CD14-positive monocyte (primary cell): Measurements from ENCODE around the gene PDE11A. TPM values are rescaled to one million over a fixed set of nuclear protein-coding genes. Genes with fewer than 3 reads are reported as not detected.
A peak's percentile ranks its signal among the peaks of the same experiment; 100 is the strongest.

Experiments
- DNase-seq, 3 donors: peaks; one replicate each; pipeline ENCODE4 v3.0.0-alpha.2; 2011 to 2022
- H2AFZ ChIP-seq: 2 replicates; pipeline ENCODE4 v1.6.0; 2012; ENCODE audit warnings: mild to moderate bottlenecking, low read depth, low read length, inconsistent platforms; ENCODE audit not compliant: insufficient read depth, poor library complexity, severe bottlenecking
- H3K27ac ChIP-seq, 2 donors: 1 replicate in 1 of 2; 2 replicates in 1 of 2; pipeline ENCODE4 v1.5.1; 2012 to 2013; ENCODE audit warnings: low read length in 2 of 2, control low read depth in 1 of 2, inconsistent platforms in 1 of 2, low read depth in 1 of 2, mild to moderate bottlenecking in 1 of 2
- H3K27me3 ChIP-seq, 2 donors: one replicate each; pipeline versions ENCODE4 v1.6.0 to v1.6.1; 2011 to 2013; ENCODE audit warnings: low read length in 2 of 2; ENCODE audit not compliant: control insufficient read depth in 2 of 2, insufficient read depth in 2 of 2
- H3K36me3 ChIP-seq, 2 donors: replicated peaks in 1 of 2; 1 replicate in 1 of 2; 2 replicates in 1 of 2; pipeline versions ENCODE4 v1.5.1 to v1.6.1; 2012 to 2013; ENCODE audit warnings: low read length in 2 of 2, control low read depth in 1 of 2, inconsistent platforms in 1 of 2, mild to moderate bottlenecking in 1 of 2; ENCODE audit not compliant: insufficient read depth in 2 of 2, control insufficient read depth in 1 of 2
- H3K4me1 ChIP-seq, 2 donors: 1 replicate in 1 of 2; 2 replicates in 1 of 2; pipeline versions ENCODE4 v1.5.1 to v1.6.1; 2012 to 2013; ENCODE audit warnings: low read length in 2 of 2, control low read depth in 1 of 2, inconsistent platforms in 1 of 2, mild to moderate bottlenecking in 1 of 2, moderate library complexity in 1 of 2; ENCODE audit not compliant: insufficient read depth in 2 of 2, control insufficient read depth in 1 of 2
- H3K4me2 ChIP-seq: replicated peaks from 2 replicates; pipeline ENCODE3; 2012; ENCODE audit warnings: low read length, moderate library complexity, mild to moderate bottlenecking; ENCODE audit not compliant: poor library complexity, severe bottlenecking; ENCODE audit errors: extremely low read depth
- H3K4me3 ChIP-seq, 3 experiments: fragments of 200-600 bp in 1 of 3; sonication (generic) in 1 of 3; replicated peaks in 1 of 3; 1 replicate in 2 of 3; 2 replicates in 1 of 3; pipeline ENCODE4 v1.5.1; 2011 to 2013; ENCODE audit warnings: low read length in 3 of 3, mild to moderate bottlenecking in 3 of 3, control low read depth in 2 of 3, low read depth in 2 of 3, inconsistent platforms in 1 of 3, moderate library complexity in 1 of 3
- H3K79me2 ChIP-seq: 2 replicates; pipeline ENCODE4 v1.6.0; 2012; ENCODE audit warnings: mild to moderate bottlenecking, control low read depth, inconsistent platforms, low read length, moderate library complexity; ENCODE audit not compliant: insufficient read depth
- H3K9ac ChIP-seq: 2 replicates; pipeline ENCODE4 v1.6.0; 2017; ENCODE audit warnings: low read length, mild to moderate bottlenecking; ENCODE audit not compliant: insufficient read depth, poor library complexity, severe bottlenecking
- H3K9me3 ChIP-seq, 2 donors: replicated peaks in 1 of 2; 1 replicate in 1 of 2; 2 replicates in 1 of 2; pipeline versions ENCODE4 v1.5.1 to v1.6.1; 2012 to 2013; ENCODE audit warnings: low read length in 2 of 2, control low read depth in 1 of 2; ENCODE audit not compliant: control insufficient read depth in 1 of 2, insufficient read depth in 1 of 2
- H4K20me1 ChIP-seq: 2 replicates; pipeline ENCODE4 v1.6.0; 2012; ENCODE audit warnings: mild to moderate bottlenecking, low read length, control low read depth, moderate library complexity; ENCODE audit not compliant: insufficient read depth
- H3K27ac Mint-ChIP-seq, 7 donors: one replicate each; pipeline ENCODE4 v1.8.0; 2020; ENCODE audit warnings: mild to moderate bottlenecking in 7 of 7, mixed read lengths in 7 of 7, moderate library complexity in 6 of 7, inconsistent platforms in 2 of 7
- H3K27me3 Mint-ChIP-seq, 3 donors: one replicate each; pipeline ENCODE4 v1.8.0; 2021 to 2022; ENCODE audit warnings: low read depth in 3 of 3, mild to moderate bottlenecking in 3 of 3, mixed read lengths in 3 of 3, moderate library complexity in 3 of 3, inconsistent platforms in 1 of 3
- H3K36me3 Mint-ChIP-seq, 2 donors: one replicate each; pipeline ENCODE4 v1.8.0; 2020; ENCODE audit warnings: mixed read lengths in 2 of 2, inconsistent platforms in 1 of 2, mild to moderate bottlenecking in 1 of 2
- H3K4me1 Mint-ChIP-seq: one replicate; pipeline ENCODE4 v1.8.0; 2020; ENCODE audit warnings: mild to moderate bottlenecking, mixed read lengths
- H3K4me3 Mint-ChIP-seq, 2 donors: one replicate each; pipeline ENCODE4 v1.8.0; 2020; ENCODE audit warnings: mild to moderate bottlenecking in 2 of 2, mixed read lengths in 2 of 2, moderate library complexity in 1 of 2
- H3K9me3 Mint-ChIP-seq, 7 donors: one replicate each; pipeline ENCODE4 v1.8.0; 2020 to 2022; ENCODE audit warnings: mixed read lengths in 7 of 7, mild to moderate bottlenecking in 6 of 7, moderate library complexity in 6 of 7, inconsistent platforms in 2 of 7
- WGBS: methylation state at CpG from one replicate; pipeline ENCODE4 v1.1.5; 2013; ENCODE audit warnings: missing lambda C conversion rate; ENCODE audit not compliant: insufficient coverage; 5-methylcytosine and 5-hydroxymethylcytosine counted together
- intact Hi-C, 2 donors: fragments of 100-400 bp; cut with micrococcal nuclease; formaldehyde crosslinking; loops; one replicate each; pipeline versions ENCODE4 v1.15.0 to v1.15.1; 2023
- polyA plus RNA-seq, 3 donors: library from polyadenylated mRNA; depleted of rRNA in 1 of 3; unstranded in 2 of 3; stranded (reverse) in 1 of 3; fragments of 300-500 nt in 2 of 3; fragments of >200 nt in 1 of 3; fragmentation: Illumina TruSeq in 2 of 3; gene quantifications; 1 replicate in 2 of 3; 2 replicates in 1 of 3; pipeline ENCODE4 v1.2.3, GENCODE V29; 2012 to 2021
- TF ChIP-seq, protein P1 (sequence below): fragments of 200-600 bp; IDR thresholded peaks from one replicate; pipeline ENCODE4 v1.8.0; 2022; ENCODE audit warnings: antibody characterized with exemption, mild to moderate bottlenecking

Gene PDE11A
- polyA plus RNA-seq, 3 donors: not detected

DNA sequence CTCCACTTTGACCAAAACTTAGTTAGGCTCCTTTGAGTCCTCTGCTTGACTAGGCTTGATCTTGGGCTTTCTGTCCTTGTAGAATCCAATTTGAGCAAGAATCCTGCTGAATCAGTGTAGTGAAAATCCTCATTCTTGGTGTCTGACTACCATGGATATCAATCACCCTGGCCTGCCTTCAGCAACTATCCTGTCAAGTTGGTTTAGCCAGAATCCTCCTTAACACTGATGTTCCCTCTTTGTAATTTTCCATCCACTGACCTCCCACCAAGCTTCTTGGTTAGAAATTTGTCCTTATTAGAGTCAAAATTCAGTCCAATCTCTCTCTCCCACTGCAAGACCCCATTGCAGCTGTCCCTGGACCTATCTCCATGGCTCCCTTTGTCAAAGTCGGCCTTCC lies 39.2 kb upstream of the PDE11A start:
- no CpG with 5 or more reads among the region's 1 CpG for WGBS

GRCh38 chr2:178110681-178111080 lies 38.1 kb upstream of the PDE11A start:
- peaks cover 0 to 5% of the 10 kb centered on the region in 2 donors for H3K36me3 Mint-ChIP-seq
- no peak overlapping the region for H3K9ac ChIP-seq
- H3K4me1 ChIP-seq: peaks cover 13 to 19% of the 10 kb centered on the region in 2 donors
- H3K4me1 Mint-ChIP-seq: peaks cover 28% of the 10 kb centered on the region
- H3K27ac Mint-ChIP-seq: no peak overlapping the region
- H3K9me3 Mint-ChIP-seq: no peaks in the 10 kb centered on the region
- peaks cover 0 to 1% (median 0%) of the 10 kb centered on the region in 3 donors for H3K27me3 Mint-ChIP-seq
- no peak overlapping the region for H3K4me3 Mint-ChIP-seq
- H3K9me3 ChIP-seq: no peaks in the 10 kb centered on the region
- 0% methylated on average over 1 of the region's 4 CpGs for WGBS
- no peak overlapping the region for H3K27ac ChIP-seq
- TF ChIP-seq, protein P1, sequence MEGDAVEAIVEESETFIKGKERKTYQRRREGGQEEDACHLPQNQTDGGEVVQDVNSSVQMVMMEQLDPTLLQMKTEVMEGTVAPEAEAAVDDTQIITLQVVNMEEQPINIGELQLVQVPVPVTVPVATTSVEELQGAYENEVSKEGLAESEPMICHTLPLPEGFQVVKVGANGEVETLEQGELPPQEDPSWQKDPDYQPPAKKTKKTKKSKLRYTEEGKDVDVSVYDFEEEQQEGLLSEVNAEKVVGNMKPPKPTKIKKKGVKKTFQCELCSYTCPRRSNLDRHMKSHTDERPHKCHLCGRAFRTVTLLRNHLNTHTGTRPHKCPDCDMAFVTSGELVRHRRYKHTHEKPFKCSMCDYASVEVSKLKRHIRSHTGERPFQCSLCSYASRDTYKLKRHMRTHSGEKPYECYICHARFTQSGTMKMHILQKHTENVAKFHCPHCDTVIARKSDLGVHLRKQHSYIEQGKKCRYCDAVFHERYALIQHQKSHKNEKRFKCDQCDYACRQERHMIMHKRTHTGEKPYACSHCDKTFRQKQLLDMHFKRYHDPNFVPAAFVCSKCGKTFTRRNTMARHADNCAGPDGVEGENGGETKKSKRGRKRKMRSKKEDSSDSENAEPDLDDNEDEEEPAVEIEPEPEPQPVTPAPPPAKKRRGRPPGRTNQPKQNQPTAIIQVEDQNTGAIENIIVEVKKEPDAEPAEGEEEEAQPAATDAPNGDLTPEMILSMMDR: no peak
- H2AFZ ChIP-seq: peak overlapping the region; percentile 13
- no peak overlapping the region for H3K4me2 ChIP-seq
- no peaks in the 10 kb centered on the region for H3K36me3 ChIP-seq
- DNase-seq: no peak
- peaks cover 14% of the 10 kb centered on the region for H3K79me2 ChIP-seq
- H4K20me1 ChIP-seq: no peaks in the 10 kb centered on the region
- no peak overlapping the region for H3K4me3 ChIP-seq
- no peaks in the 10 kb centered on the region for H3K27me3 ChIP-seq
- intact Hi-C loops: no loop called here

More for the DNA sequence above, 39.2 kb upstream of the PDE11A start:
- peak overlapping the region; percentile 99 for H3K4me2 ChIP-seq
- H3K27me3 Mint-ChIP-seq: peaks cover 0 to 1% (median 0%) of the 10 kb centered on the region in 3 donors
- peaks cover 14% of the 10 kb centered on the region for H3K79me2 ChIP-seq
- H2AFZ ChIP-seq: no peak overlapping the region
- no peaks in the 10 kb centered on the region for H3K27me3 ChIP-seq
- no peaks in the 10 kb centered on the region for H3K9me3 Mint-ChIP-seq
- peaks cover 2 to 9% of the 10 kb centered on the region in 2 donors for H3K36me3 ChIP-seq
- H3K4me3 ChIP-seq: peak overlapping the region in 1 of 3 experiments; percentile 97
- no peak overlapping the region for H3K9ac ChIP-seq
- no peak for DNase-seq
- peak overlapping the region in 2 of 7 donors; percentile 56 to 78 for H3K27ac Mint-ChIP-seq
- intact Hi-C loops: no loop called here
- no peaks in the 10 kb centered on the region for H3K9me3 ChIP-seq
- peaks cover 4 to 12% of the 10 kb centered on the region in 2 donors for H3K36me3 Mint-ChIP-seq
- no peaks in the 10 kb centered on the region for H4K20me1 ChIP-seq
- H3K4me1 ChIP-seq: peaks cover 13 to 19% of the 10 kb centered on the region in 2 donors
- H3K4me3 Mint-ChIP-seq: no peak overlapping the region
- TF ChIP-seq, protein P1: no peak
- H3K27ac ChIP-seq: no peak overlapping the region
- H3K4me1 Mint-ChIP-seq: peaks cover 28% of the 10 kb centered on the region
